Caco-2 (cell line): ENCODE measurements around the gene PPME1. TPM values are rescaled to one million over a fixed set of nuclear protein-coding genes. Genes with fewer than 3 reads are reported as not detected.

ENCODE experiments used
- BruUV-seq: library from RNA; stranded (reverse); fragments of 400-500 nt; replicated peaks from 2 replicates; lab custom pipeline; 2021; lab: Mats Ljungman, UMichigan
- CTCF ChIA-PET: fragments of 300-600 bp; sonication (Branson Sonifier 250); formaldehyde crosslinking; loops from one replicate; lab custom pipeline; 2022; ENCODE audit warnings: antibody characterized with exemption; lab: Charles Lee
- POLR2A ChIA-PET: fragments of 300-600 bp; sonication (Branson Sonifier 250); formaldehyde crosslinking; loops from one replicate; lab custom pipeline; 2022; ENCODE audit warnings: antibody characterized with exemption; lab: Charles Lee
- DNase-seq, 2 experiments: peaks; one replicate each; pipeline versions ENCODE4 v3.0.0 to v3.0.0-alpha.2; 2020 to 2022
- H3K27me3 ChIP-seq: replicated peaks from 2 replicates; pipeline ENCODE4 v1.6.0; 2011; ENCODE audit warnings: low read length; ENCODE audit not compliant: control insufficient read depth, insufficient read depth
- H3K36me3 ChIP-seq: 2 replicates; pipeline ENCODE4 v1.5.1; 2011; ENCODE audit warnings: low read length; ENCODE audit not compliant: control insufficient read depth, insufficient read depth
- H3K4me1 ChIP-seq: fragments of 250-450 bp; sonication (Bioruptor Pico); 2 replicates; pipeline ENCODE4 v1.5.1; 2020; ENCODE audit warnings: mild to moderate bottlenecking
- H3K4me3 ChIP-seq: 2 replicates; pipeline ENCODE4 v1.5.1; 2011; ENCODE audit warnings: low read depth, mild to moderate bottlenecking, control low read depth, low read length
- H3K9me3 ChIP-seq: fragments of 250-450 bp; sonication (Bioruptor Pico); 2 replicates; pipeline ENCODE4 v1.5.1; 2020; ENCODE audit warnings: mild to moderate bottlenecking, moderate library complexity
- H3K27ac Mint-ChIP-seq: one replicate; pipeline ENCODE4 v1.8.0; 2022; ENCODE audit warnings: mixed read lengths; ENCODE audit not compliant: unreplicated experiment
- H3K27me3 Mint-ChIP-seq: one replicate; pipeline ENCODE4 v1.8.0; 2022; ENCODE audit warnings: mixed read lengths; ENCODE audit not compliant: insufficient read depth, unreplicated experiment
- H3K36me3 Mint-ChIP-seq: one replicate; pipeline ENCODE4 v1.8.0; 2022; ENCODE audit warnings: mild to moderate bottlenecking, mixed read lengths; ENCODE audit not compliant: insufficient read depth, unreplicated experiment
- H3K4me1 Mint-ChIP-seq: one replicate; pipeline ENCODE4 v1.8.0; 2022; ENCODE audit warnings: low read depth, mixed read lengths; ENCODE audit not compliant: unreplicated experiment
- H3K4me3 Mint-ChIP-seq: one replicate; pipeline ENCODE4 v1.8.0; 2022; ENCODE audit warnings: mild to moderate bottlenecking, moderate library complexity, mixed read lengths; ENCODE audit not compliant: unreplicated experiment
- H3K9me3 Mint-ChIP-seq: one replicate; pipeline ENCODE4 v1.8.0; 2022; ENCODE audit warnings: mixed read lengths; ENCODE audit not compliant: unreplicated experiment
- CTCF ChIP-seq, 2 experiments: fragments of 200-600 bp in 1 of 2; IDR thresholded peaks; 1 replicate in 1 of 2; 2 replicates in 1 of 2; pipeline versions ENCODE4 v1.5.1 to v1.8.0; 2011 to 2022; ENCODE audit warnings: antibody characterized with exemption in 1 of 2, control low read depth in 1 of 2, inconsistent platforms in 1 of 2, low read depth in 1 of 2, low read length in 1 of 2, mild to moderate bottlenecking in 1 of 2, moderate library complexity in 1 of 2; ENCODE audit not compliant: insufficient read depth in 1 of 2, severe bottlenecking in 1 of 2, unreplicated experiment in 1 of 2
- intact Hi-C: fragments of 100-400 bp; cut with micrococcal nuclease; formaldehyde crosslinking; loops from one replicate; pipeline ENCODE4 v1.10.0; 2022; ENCODE audit not compliant: unreplicated experiment
- total RNA-seq: library from RNA; stranded (reverse); gene quantifications from 2 replicates; pipeline ENCODE4 v1.2.3, GENCODE V29; 2022

The PPME1 gene
- total RNA-seq, 1 experiment from 2014 or later = 109 TPM

DNA sequence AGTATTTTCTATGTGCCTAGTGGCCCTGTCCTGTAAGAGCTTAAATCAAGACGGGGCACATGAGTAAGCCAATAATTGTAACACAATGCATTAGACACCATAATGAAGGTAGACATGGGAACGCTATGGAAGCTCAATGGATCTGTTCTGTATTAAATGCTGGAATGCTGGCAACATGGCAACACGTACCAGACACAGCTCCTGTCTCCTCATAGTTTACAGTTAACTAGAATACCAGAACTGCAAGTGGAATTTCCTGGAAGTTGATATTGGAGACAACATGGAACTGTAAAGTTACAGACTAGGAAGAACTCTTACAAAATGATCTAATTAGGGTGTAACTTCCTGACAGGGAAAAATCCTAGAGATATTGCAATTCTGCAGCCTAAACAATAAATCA is 127.9 kb downstream of the PPME1 start:
- Histone ChIP-seq H3K9me3 (no peaks in the 10 kb centered on the region), H3K4me3 (no peak overlapping the region), H3K4me1 (no peaks in the 10 kb centered on the region), H3K27me3 (no peaks in the 10 kb centered on the region; the same call in 1 of the 2 replicates), H3K36me3 (no peaks in the 10 kb centered on the region)
- peaks cover 5% of the 10 kb centered on the region for H3K9me3 Mint-ChIP-seq
- no peak for TF ChIP-seq CTCF (IDR thresholded peaks at IDR 0.05; ENCODE audit: insufficient read depth in 1 of 2, low read depth in 1 of 2, low read length in 1 of 2, severe bottlenecking in 1 of 2, unreplicated experiment in 1 of 2)
- intact Hi-C loops = no loop called here
- ChIA-PET POLR2A (no interaction called here), CTCF (no interaction called here)
- no peak overlapping the region for H3K4me3 Mint-ChIP-seq
- no peaks in the 10 kb centered on the region for H3K36me3 Mint-ChIP-seq
- DNase-seq = no peak
- no peaks in the 10 kb centered on the region for H3K4me1 Mint-ChIP-seq
- BruUV-seq = no TSS peak
- no peak overlapping the region for H3K27ac Mint-ChIP-seq
- peaks cover 9% of the 10 kb centered on the region for H3K27me3 Mint-ChIP-seq

Other genes with a start within 250 kb of the PPME1 start
- 0.52 TPM in 1 of 2 replicates, not detected in the other for gene DNAJB13, start 220.3 kb upstream of the PPME1 start, total RNA-seq
- 100 and 144 TPM in 2 replicates for gene UCP2, start 188.4 kb upstream of the PPME1 start, total RNA-seq
- gene UCP3, start 162.2 kb upstream of the PPME1 start, total RNA-seq = 0.84 and 1.2 TPM in 2 replicates
- 47.0 and 47.5 TPM in 2 replicates for gene C2CD3, start 287 bp upstream of the PPME1 start, total RNA-seq
- gene P4HA3, start 140.4 kb downstream of the PPME1 start, total RNA-seq = 0.42 TPM in 1 of 2 replicates, not detected in the other
- 7.7 and 8.0 TPM in 2 replicates for gene PGM2L1, start 227.1 kb downstream of the PPME1 start, total RNA-seq